Peyer's patch (tissue), 4 donors: ENCODE measurements around the gene S1PR1. TPM values are rescaled to one million over a fixed set of nuclear protein-coding genes. Genes with fewer than 3 reads are reported as not detected.

Source experiments
- DNase-seq, 3 donors: peaks; one replicate each; pipeline ENCODE4 v3.0.0-alpha.2; 2017 to 2019
- H3K27ac ChIP-seq, 4 donors: fragments of 200-600 bp; sonication (generic); one replicate each; pipeline ENCODE4 v1.5.1; 2016 to 2019
- H3K27me3 ChIP-seq, 2 donors: fragments of 200-600 bp; sonication (generic); one replicate each; pipeline ENCODE4 v1.5.1; 2019
- H3K36me3 ChIP-seq, 3 donors: fragments of 200-600 bp; sonication (generic); one replicate each; pipeline ENCODE4 v1.5.1; 2016 to 2019
- H3K4me1 ChIP-seq, 4 donors: fragments of 200-600 bp; sonication (generic); one replicate each; pipeline ENCODE4 v1.5.1; 2016 to 2019
- H3K4me3 ChIP-seq, 4 donors: fragments of 200-600 bp; sonication (generic); 1 replicate in 3 of 4; 2 replicates in 1 of 4; pipeline ENCODE4 v1.5.1; 2016 to 2019; ENCODE audit warnings: mild to moderate bottlenecking in 1 of 4
- H3K9me3 ChIP-seq, 4 donors: fragments of 200-600 bp; sonication (generic); one replicate each; pipeline ENCODE4 v1.5.1; 2016 to 2019; ENCODE audit warnings: mild to moderate bottlenecking in 1 of 4
- CTCF ChIP-seq, 6 experiments: fragments of 450-650 bp in 4 of 6; fragments of 200-600 bp in 2 of 6; sonication (generic) in 1 of 6; IDR thresholded peaks; one replicate each; pipeline ENCODE4 v1.5.1; 2017 to 2019; ENCODE audit warnings: antibody characterized with exemption in 6 of 6, mild to moderate bottlenecking in 3 of 6, moderate library complexity in 1 of 6
- POLR2A ChIP-seq, 2 donors: fragments of 450-650 bp; IDR thresholded peaks; one replicate each; pipeline ENCODE4 v1.5.1; 2017; ENCODE audit warnings: antibody characterized with exemption in 2 of 2, mild to moderate bottlenecking in 2 of 2, moderate library complexity in 2 of 2
- total RNA-seq, 4 donors: library from RNA; depleted of rRNA; stranded (reverse); fragments of >200 nt; gene quantifications; one replicate each; pipeline ENCODE4 v1.1.0, GENCODE V29; 2016

Gene S1PR1
- total RNA-seq, 4 donors from 2014 or later, result 3.0 to 27.2 (median 19.3) TPM

- H3K36me3 ChIP-seq, result no peaks in the 10 kb centered on the region
- H3K27me3 ChIP-seq, result no peaks in the 10 kb centered on the region
- no peak overlapping the region for H3K4me3 ChIP-seq
- no peaks in the 10 kb centered on the region for H3K9me3 ChIP-seq
- no peak overlapping the region for H3K27ac ChIP-seq
- no peaks in the 10 kb centered on the region for H3K4me1 ChIP-seq
- no peak for DNase-seq
- TF ChIP-seq CTCF (IDR thresholded peaks at IDR 0.05), result no peak
- no peak for TF ChIP-seq POLR2A (IDR thresholded peaks at IDR 0.05)
Observed at GRCh38 chr1:101193733-101194169, 43.1 kb upstream of the S1PR1 start.

- Histone ChIP-seq H3K4me3 (no peak overlapping the region), H3K36me3 (no peaks in the 10 kb centered on the region), H3K27me3 (no peaks in the 10 kb centered on the region), H3K27ac (no peak overlapping the region), H3K9me3 (no peaks in the 10 kb centered on the region), H3K4me1 (no peaks in the 10 kb centered on the region)
- no peak for DNase-seq
- no peak for TF ChIP-seq CTCF (IDR thresholded peaks at IDR 0.05)
- TF ChIP-seq POLR2A (IDR thresholded peaks at IDR 0.05), result no peak
Observed at GRCh38 chr1:101194746-101195145, 42.1 kb upstream of the S1PR1 start.

- TF ChIP-seq POLR2A (IDR thresholded peaks at IDR 0.05), result no peak
- TF ChIP-seq CTCF (IDR thresholded peaks at IDR 0.05), result no peak
- no peaks in the 10 kb centered on the region for H3K36me3 ChIP-seq
- H3K27ac ChIP-seq, result no peak overlapping the region
- DNase-seq, result no peak
- H3K9me3 ChIP-seq, result no peaks in the 10 kb centered on the region
- H3K4me3 ChIP-seq, result no peak overlapping the region
- no peaks in the 10 kb centered on the region for H3K4me1 ChIP-seq
- no peaks in the 10 kb centered on the region for H3K27me3 ChIP-seq
Observed at GRCh38 chr1:101196668-101197067, 40.2 kb upstream of the S1PR1 start.

GRCh38 chr1:101198842-101199636 is 37.8 kb upstream of the S1PR1 start:
- DNase-seq, result no peak
- no peaks in the 10 kb centered on the region for H3K36me3 ChIP-seq
- no peak for TF ChIP-seq POLR2A (IDR thresholded peaks at IDR 0.05)
- no peak for TF ChIP-seq CTCF (IDR thresholded peaks at IDR 0.05)
- H3K4me3 ChIP-seq, result no peak overlapping the region
- no peaks in the 10 kb centered on the region for H3K27me3 ChIP-seq
- H3K9me3 ChIP-seq, result no peaks in the 10 kb centered on the region
- H3K27ac ChIP-seq, result no peak overlapping the region
- no peaks in the 10 kb centered on the region for H3K4me1 ChIP-seq

GRCh38 chr1:101199637-101199982 is 37.2 kb upstream of the S1PR1 start:
- Histone ChIP-seq H3K4me3 (no peak overlapping the region), H3K36me3 (no peaks in the 10 kb centered on the region), H3K27ac (no peak overlapping the region), H3K4me1 (no peaks in the 10 kb centered on the region), H3K9me3 (no peaks in the 10 kb centered on the region), H3K27me3 (no peaks in the 10 kb centered on the region)
- DNase-seq, result no peak
- no peak for TF ChIP-seq POLR2A (IDR thresholded peaks at IDR 0.05)
- TF ChIP-seq CTCF (IDR thresholded peaks at IDR 0.05), result no peak
